ENCODE measurements around the gene MCM3AP.
A peak's percentile ranks its signal among the peaks of the same experiment; 100 is the strongest.
"Not testable (repeated sequence)": the region's sequence is repeated elsewhere in the genome, so short reads cannot be mapped to it uniquely, and the experiment has no call there.

MCM3AP gene

GRCh38 chr21:46311568-46311967 is 26.2 kb upstream of the MCM3AP start:
- no peak for DNase-seq (ENCODE audit: low read depth)

GRCh38 chr21:46310260-46310659 is 24.8 kb upstream of the MCM3AP start:
- DNase-seq (ENCODE audit: low read depth) = not testable (repeated sequence)

- no peak for DNase-seq (ENCODE audit: low read depth)
Measured at GRCh38 chr21:46308431-46308830, 23.0 kb upstream of the MCM3AP start.

GRCh38 chr21:46307625-46308024 is 22.2 kb upstream of the MCM3AP start:
- no peak for DNase-seq (ENCODE audit: low read depth)

- DNase-seq (ENCODE audit: low read depth) = no peak
Measured at GRCh38 chr21:46304955-46305354, 19.5 kb upstream of the MCM3AP start.

- no peak for DNase-seq (ENCODE audit: low read depth)
Measured at GRCh38 chr21:46304437-46304836, 19.0 kb upstream of the MCM3AP start.

GRCh38 chr21:46301759-46302158 is 16.3 kb upstream of the MCM3AP start:
- no peak for DNase-seq (ENCODE audit: low read depth)

- no peak for DNase-seq (ENCODE audit: low read depth)
Measured at GRCh38 chr21:46299167-46299566, 13.8 kb upstream of the MCM3AP start.

GRCh38 chr21:46297338-46298271 is 12.2 kb upstream of the MCM3AP start:
- no peak for DNase-seq (ENCODE audit: low read depth)

GRCh38 chr21:46295996-46296752 is 10.8 kb upstream of the MCM3AP start:
- peak; percentile 9 for DNase-seq (ENCODE audit: low read depth)

- no peak for DNase-seq (ENCODE audit: low read depth)
Measured at GRCh38 chr21:46295177-46295770, 9.9 kb upstream of the MCM3AP start.

GRCh38 chr21:46294647-46295176 is 9.3 kb upstream of the MCM3AP start:
- DNase-seq (ENCODE audit: low read depth) = no peak

- DNase-seq (ENCODE audit: low read depth) = no peak
Measured at GRCh38 chr21:46291561-46291960, 6.2 kb upstream of the MCM3AP start.

GRCh38 chr21:46289655-46290179 is 4.3 kb upstream of the MCM3AP start:
- no peak for DNase-seq (ENCODE audit: low read depth)

- DNase-seq (ENCODE audit: low read depth) = no peak
Measured at GRCh38 chr21:46287541-46287940, 2.1 kb upstream of the MCM3AP start.

GRCh38 chr21:46286648-46287002 is 1.2 kb upstream of the MCM3AP start:
- DNase-seq (ENCODE audit: low read depth) = no peak

- peak; percentile 67 for DNase-seq (ENCODE audit: low read depth)
Measured at GRCh38 chr21:46285761-46286647, 593 bp upstream of the MCM3AP start, which contains the start of gene YBEY. YBEY (plus strand) TSS chr21:46286342; CDS start chr21:46286914, 572 bp downstream.

- DNase-seq (ENCODE audit: low read depth) = no peak
Measured at GRCh38 chr21:46284733-46285132, 678 bp downstream of the MCM3AP start.

- DNase-seq (ENCODE audit: low read depth) = no peak
Measured at GRCh38 chr21:46284077-46284644, 1.2 kb downstream of the MCM3AP start.

- DNase-seq (ENCODE audit: low read depth) = no peak
Measured at GRCh38 chr21:46274797-46275390, 10.5 kb downstream of the MCM3AP start.
